DMS 273 treated with DMSO at 0.1 percent for 48 hours (cell line): ENCODE results near the gene SEC61A1.

ENCODE experiments used
- DNase-seq: peaks from one replicate; lab custom pipeline; 2025; lab: John Stamatoyannopoulos, UW

The SEC61A1 gene

GRCh38 chr3:128060473-128061381, 8.5 kb downstream of the SEC61A1 start:
- no peak for DNase-seq

- no peak for DNase-seq
These were observed 10.0 kb downstream of the SEC61A1 start for GRCh38 chr3:128062033-128062745.

- no peak for DNase-seq
These were observed 11.6 kb downstream of the SEC61A1 start for GRCh38 chr3:128063865-128064264.

GRCh38 chr3:128064962-128065361, 12.7 kb downstream of the SEC61A1 start:
- DNase-seq, result no peak

- no peak for DNase-seq
These were observed 13.9 kb downstream of the SEC61A1 start for GRCh38 chr3:128066114-128066513.

GRCh38 chr3:128066676-128067075, 14.4 kb downstream of the SEC61A1 start:
- no peak for DNase-seq

- DNase-seq, result no peak
These were observed 15.3 kb downstream of the SEC61A1 start for GRCh38 chr3:128067489-128067888.

- DNase-seq, result peak; percentile 45
These were observed 16.0 kb downstream of the SEC61A1 start for GRCh38 chr3:128068156-128068620.

GRCh38 chr3:128069271-128069670, 17.0 kb downstream of the SEC61A1 start:
- no peak for DNase-seq

- DNase-seq, result no peak
These were observed 18.8 kb downstream of the SEC61A1 start for GRCh38 chr3:128070898-128071591.

GRCh38 chr3:128071771-128072453, 19.7 kb downstream of the SEC61A1 start:
- DNase-seq, result no peak

GRCh38 chr3:128072454-128073184, 20.4 kb downstream of the SEC61A1 start:
- DNase-seq, result no peak

- no peak for DNase-seq
These were observed 21.0 kb downstream of the SEC61A1 start for GRCh38 chr3:128073185-128073725.

GRCh38 chr3:128073807-128074206, 21.6 kb downstream of the SEC61A1 start:
- no peak for DNase-seq

- DNase-seq, result no peak
These were observed 22.7 kb downstream of the SEC61A1 start for GRCh38 chr3:128074851-128075521.

- DNase-seq, result no peak
These were observed 23.6 kb downstream of the SEC61A1 start for GRCh38 chr3:128075522-128076482.

GRCh38 chr3:128076483-128077201, 24.4 kb downstream of the SEC61A1 start:
- DNase-seq, result no peak

- DNase-seq, result no peak
These were observed 25.0 kb downstream of the SEC61A1 start for GRCh38 chr3:128077202-128077624.
